Stimulated activated CD4-positive, alpha-beta T cell treated with anti-CD3 and anti-CD28 coated beads, Interleukin-2, amount 100 ng/mL, for 24 hours (primary cell): ENCODE data around the gene NAPSA.

Experiments
- DNase-seq, 2 donors: peaks; one replicate each; pipeline ENCODE4 v3.0.0-alpha.2; 2020

The NAPSA gene

DNA sequence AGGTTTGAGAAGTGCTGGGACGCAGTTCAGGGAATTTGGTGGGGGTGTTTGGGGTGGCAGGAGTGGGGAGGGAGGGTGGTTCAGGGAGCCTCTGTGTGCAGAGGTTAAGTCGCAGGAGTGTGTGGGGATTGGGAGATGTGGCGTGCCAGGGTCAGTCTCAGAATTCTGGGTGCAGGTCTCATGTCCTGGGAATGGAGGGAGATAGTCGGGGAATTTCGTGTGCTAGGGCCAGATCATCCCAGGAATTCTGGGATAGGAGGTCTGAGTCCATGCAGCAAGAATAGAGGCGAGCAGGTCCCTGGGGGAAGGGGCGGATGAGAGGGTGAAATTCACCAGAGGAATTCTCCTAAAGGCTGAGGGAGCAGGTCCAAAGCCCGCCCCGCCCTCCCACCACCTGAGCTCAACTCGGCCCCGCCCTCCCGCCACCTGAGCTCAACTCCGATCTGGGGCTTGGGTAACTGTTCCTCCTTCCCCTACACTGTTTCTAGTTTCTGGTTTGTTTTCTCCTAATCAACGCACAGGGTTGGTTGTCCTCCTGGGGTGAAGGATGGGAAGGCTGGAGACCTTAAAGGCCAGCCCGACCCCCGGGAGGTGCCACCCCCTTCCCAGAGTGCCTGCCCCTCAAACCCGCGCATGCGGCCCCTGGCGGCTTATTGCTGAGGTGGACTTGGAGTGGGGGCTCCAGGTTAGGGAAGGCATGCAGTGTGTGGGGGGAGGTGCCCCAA is 51.5 kb downstream of the NAPSA start:
- no peak for DNase-seq

DNA sequence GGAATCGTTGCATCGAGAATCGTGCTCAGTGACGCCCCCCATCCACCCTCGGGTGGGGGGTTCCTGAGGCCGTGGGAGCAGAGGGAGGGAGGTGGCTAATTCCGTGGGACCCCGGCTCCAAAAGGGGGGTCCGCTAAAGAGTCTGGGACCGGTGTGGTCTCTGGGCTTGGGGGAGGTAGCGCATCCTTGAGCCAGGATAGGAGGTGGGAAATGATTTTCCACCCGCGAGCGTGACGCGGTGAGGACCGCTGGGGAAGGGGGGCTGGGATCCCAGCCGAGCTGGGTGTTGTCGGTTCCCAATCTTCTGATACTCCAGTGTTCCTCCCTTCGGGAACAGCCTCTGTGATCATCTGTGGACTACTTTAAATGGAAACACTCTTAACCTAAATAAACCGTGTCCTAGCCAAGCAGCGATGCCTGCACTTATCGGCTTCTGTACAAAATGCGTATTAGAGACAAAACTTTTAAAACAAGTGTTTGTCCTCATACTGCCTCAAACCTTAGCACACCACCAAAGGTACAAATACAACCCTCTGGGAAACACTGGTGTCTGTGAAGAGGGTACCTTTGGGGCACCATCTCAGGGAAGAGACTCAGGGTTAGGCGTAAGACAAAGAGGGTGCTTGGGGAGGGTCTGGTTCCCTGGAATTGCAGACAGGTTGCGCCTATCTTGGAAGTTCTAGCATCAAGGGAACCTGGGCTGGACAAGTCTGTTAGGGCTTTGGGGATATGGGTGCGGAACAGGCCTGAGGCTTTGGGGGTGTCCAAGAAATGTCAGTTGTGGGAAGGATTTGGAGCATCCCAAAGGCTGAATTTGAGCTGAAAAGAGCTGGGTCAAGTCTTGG is 52.2 kb downstream of the NAPSA start:
- no peak for DNase-seq

- DNase-seq: no peak
Observed at GRCh38 chr19:50311723-50312635, 53.5 kb downstream of the NAPSA start.

- no peak for DNase-seq
Observed at GRCh38 chr19:50310759-50311465, 54.5 kb downstream of the NAPSA start.

DNA sequence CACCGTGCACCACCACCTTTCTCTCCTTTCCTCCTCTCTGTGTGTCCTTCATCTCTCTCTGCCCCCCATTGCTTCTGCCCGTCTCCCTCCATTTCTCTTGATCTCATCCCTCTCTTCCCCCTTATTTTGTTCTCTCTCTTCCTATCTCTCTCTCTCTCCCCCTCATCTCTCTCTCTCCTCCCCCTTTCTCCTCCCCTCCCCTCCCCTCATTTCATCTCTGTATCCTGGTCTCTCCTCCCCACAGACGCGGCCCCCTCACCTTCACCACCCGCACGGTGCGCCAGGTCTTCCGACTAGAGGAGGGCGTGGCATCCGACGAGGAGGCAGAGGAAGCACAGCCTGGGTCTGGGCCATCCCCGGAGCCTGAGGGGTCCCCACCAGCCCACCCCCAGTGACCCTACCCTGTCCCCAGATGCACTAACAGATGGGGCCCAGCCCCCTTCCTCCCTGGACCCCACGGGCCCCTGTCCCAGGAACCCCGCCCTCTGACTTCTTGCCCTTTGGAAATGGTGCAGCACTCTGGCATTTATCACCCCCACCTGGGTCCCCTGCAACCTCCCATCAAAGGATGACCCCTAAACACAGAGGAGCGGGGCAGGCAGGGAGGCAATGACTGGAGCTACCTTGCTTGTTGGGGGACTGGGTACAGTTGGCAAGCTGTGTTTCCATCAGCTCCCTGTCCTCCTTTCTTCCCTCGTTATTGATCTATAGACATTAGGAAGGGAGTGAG is 55.9 kb downstream of the NAPSA start:
- DNase-seq: no peak

DNA sequence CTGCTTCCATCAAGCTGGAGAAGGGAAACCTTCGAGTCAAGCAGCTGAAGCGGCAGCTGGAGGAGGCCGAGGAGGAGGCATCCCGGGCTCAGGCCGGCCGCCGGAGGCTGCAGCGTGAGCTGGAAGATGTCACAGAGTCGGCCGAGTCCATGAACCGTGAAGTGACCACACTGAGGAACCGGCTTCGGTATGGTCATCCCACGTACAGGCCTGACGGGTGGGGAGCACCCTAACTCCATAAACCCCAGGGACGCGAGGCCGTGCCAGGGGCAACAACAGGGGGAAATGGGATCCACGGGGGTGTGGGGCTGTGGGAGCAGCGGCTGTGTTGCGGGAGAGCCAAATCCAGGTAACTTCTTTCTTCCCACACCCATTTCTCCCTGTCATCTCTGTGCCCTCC is 56.4 kb downstream of the NAPSA start:
- no peak for DNase-seq
